Measurements from ENCODE around the gene CAPRIN1.

The CAPRIN1 gene

GRCh38 chr11:34111722-34112270 is 60.3 kb downstream of the CAPRIN1 start:
- Mint-ChIP-seq H3K27me3 (ENCODE audit: low read depth, poor library complexity) (no peaks in the 10 kb centered on the region), H3K36me3 (ENCODE audit: low read depth) (peaks cover 58% of the 10 kb centered on the region), H3K4me3 (no peak overlapping the region), H3K27ac (no peak overlapping the region), H3K9me3 (no peaks in the 10 kb centered on the region), H3K4me1 (peaks cover 7% of the 10 kb centered on the region)
- no peak for DNase-seq
- TF ChIP-seq CTCF (IDR thresholded peaks at IDR 0.05): no peak

GRCh38 chr11:34114014-34114413 is 62.5 kb downstream of the CAPRIN1 start:
- no peak for TF ChIP-seq CTCF (IDR thresholded peaks at IDR 0.05)
- H3K4me3 Mint-ChIP-seq: no peak overlapping the region
- H3K4me1 Mint-ChIP-seq: no peaks in the 10 kb centered on the region
- no peaks in the 10 kb centered on the region for H3K27me3 Mint-ChIP-seq (ENCODE audit: low read depth, poor library complexity)
- H3K27ac Mint-ChIP-seq: no peak overlapping the region
- DNase-seq: no peak
- H3K9me3 Mint-ChIP-seq: no peaks in the 10 kb centered on the region
- peaks cover 74% of the 10 kb centered on the region for H3K36me3 Mint-ChIP-seq (ENCODE audit: low read depth)

GRCh38 chr11:34114471-34114870 is 62.9 kb downstream of the CAPRIN1 start:
- no peak for TF ChIP-seq CTCF (IDR thresholded peaks at IDR 0.05)
- Mint-ChIP-seq H3K27me3 (ENCODE audit: low read depth, poor library complexity) (no peaks in the 10 kb centered on the region), H3K4me3 (no peak overlapping the region), H3K36me3 (ENCODE audit: low read depth) (peaks cover 69% of the 10 kb centered on the region), H3K9me3 (no peaks in the 10 kb centered on the region), H3K27ac (no peak overlapping the region), H3K4me1 (no peaks in the 10 kb centered on the region)
- no peak for DNase-seq

GRCh38 chr11:34120651-34121050 is 69.1 kb downstream of the CAPRIN1 start:
- H3K27me3 Mint-ChIP-seq (ENCODE audit: low read depth, poor library complexity): no peaks in the 10 kb centered on the region
- H3K4me3 Mint-ChIP-seq: no peak overlapping the region
- DNase-seq: no peak
- no peak for TF ChIP-seq CTCF (IDR thresholded peaks at IDR 0.05)
- no peaks in the 10 kb centered on the region for H3K4me1 Mint-ChIP-seq
- no peak overlapping the region for H3K27ac Mint-ChIP-seq
- no peaks in the 10 kb centered on the region for H3K9me3 Mint-ChIP-seq
- H3K36me3 Mint-ChIP-seq (ENCODE audit: low read depth): peaks cover 77% of the 10 kb centered on the region

- no peak for DNase-seq
- TF ChIP-seq CTCF (IDR thresholded peaks at IDR 0.05): no peak
- peaks cover 7% of the 10 kb centered on the region for H3K9me3 Mint-ChIP-seq
- H3K4me3 Mint-ChIP-seq: no peak overlapping the region
- no peaks in the 10 kb centered on the region for H3K27me3 Mint-ChIP-seq (ENCODE audit: low read depth, poor library complexity)
- no peaks in the 10 kb centered on the region for H3K4me1 Mint-ChIP-seq
- peaks cover 88% of the 10 kb centered on the region for H3K36me3 Mint-ChIP-seq (ENCODE audit: low read depth)
- H3K27ac Mint-ChIP-seq: no peak overlapping the region
Measured at GRCh38 chr11:34124885-34125668, 73.5 kb downstream of the CAPRIN1 start.
